ENCODE results near the gene MEF2D.

DNA sequence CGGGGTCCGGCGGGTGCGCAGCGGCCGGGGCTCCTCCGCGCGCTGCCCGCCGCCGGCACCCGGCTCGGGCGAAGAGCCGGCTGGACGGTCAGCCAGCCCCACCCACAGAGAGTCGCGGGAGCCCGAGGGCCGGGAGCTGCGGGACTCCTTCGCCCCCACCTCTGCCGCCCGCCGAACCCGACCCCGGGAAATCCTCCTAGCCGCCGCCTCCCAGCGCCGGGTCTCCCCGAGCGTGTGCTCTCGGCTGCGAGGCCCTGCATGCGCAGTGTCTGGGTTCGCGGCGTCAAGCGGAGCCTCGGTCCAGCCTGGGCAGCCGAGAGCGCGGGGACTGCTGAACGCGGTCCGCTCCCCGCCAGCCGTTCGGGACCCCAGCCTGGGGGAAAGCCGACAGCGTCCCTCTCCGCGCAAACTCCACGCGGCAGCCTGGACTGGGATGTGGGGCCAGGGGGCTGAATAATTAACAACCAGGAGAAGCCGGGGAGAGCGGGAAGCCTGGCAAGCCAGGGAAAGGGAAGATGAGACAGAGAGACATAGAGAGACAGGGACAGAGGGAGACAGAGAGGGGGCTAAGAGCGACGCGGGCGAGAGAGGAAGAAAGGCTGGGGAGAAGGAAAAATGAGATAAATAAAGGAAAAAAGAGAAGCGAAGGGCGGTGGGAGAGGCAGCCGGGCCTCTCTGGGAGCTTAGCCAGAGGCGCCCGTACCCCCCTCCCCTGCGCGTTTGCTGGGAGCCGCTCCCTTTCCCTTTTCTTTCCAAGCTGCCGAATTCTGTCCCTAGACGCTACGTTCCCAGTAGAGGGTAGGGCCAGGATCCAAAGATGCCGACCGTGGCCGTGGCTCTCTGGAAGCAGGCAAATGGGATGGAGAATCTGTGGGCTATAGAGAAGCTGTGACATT, 64.2 kb downstream of the MEF2D start:
- peak in 1 of 3 donors; percentile 12 for TF ChIP-seq POLR2AphosphoS5 (IDR thresholded peaks at IDR 0.05)
- TF ChIP-seq, protein P1, sequence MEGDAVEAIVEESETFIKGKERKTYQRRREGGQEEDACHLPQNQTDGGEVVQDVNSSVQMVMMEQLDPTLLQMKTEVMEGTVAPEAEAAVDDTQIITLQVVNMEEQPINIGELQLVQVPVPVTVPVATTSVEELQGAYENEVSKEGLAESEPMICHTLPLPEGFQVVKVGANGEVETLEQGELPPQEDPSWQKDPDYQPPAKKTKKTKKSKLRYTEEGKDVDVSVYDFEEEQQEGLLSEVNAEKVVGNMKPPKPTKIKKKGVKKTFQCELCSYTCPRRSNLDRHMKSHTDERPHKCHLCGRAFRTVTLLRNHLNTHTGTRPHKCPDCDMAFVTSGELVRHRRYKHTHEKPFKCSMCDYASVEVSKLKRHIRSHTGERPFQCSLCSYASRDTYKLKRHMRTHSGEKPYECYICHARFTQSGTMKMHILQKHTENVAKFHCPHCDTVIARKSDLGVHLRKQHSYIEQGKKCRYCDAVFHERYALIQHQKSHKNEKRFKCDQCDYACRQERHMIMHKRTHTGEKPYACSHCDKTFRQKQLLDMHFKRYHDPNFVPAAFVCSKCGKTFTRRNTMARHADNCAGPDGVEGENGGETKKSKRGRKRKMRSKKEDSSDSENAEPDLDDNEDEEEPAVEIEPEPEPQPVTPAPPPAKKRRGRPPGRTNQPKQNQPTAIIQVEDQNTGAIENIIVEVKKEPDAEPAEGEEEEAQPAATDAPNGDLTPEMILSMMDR (IDR thresholded peaks at IDR 0.05 in 8 of 11, conservative IDR thresholded peaks at IDR 0.05 in 3 of 11) = no peak

Measured in spleen (tissue), 7 donors.